SH-SY5Y (cell line): Measurements from ENCODE around the gene CHKA.

Source experiments
- GATA2 ChIP-seq: IDR thresholded peaks from 2 replicates; pipeline ENCODE4 v1.6.1; 2011; ENCODE audit warnings: mild to moderate bottlenecking, low read depth, low read length
- GATA3 ChIP-seq: IDR thresholded peaks from 2 replicates; pipeline ENCODE4 v1.6.1; 2011; ENCODE audit warnings: low read depth, mild to moderate bottlenecking, low read length, moderate library complexity

CHKA gene

DNA sequence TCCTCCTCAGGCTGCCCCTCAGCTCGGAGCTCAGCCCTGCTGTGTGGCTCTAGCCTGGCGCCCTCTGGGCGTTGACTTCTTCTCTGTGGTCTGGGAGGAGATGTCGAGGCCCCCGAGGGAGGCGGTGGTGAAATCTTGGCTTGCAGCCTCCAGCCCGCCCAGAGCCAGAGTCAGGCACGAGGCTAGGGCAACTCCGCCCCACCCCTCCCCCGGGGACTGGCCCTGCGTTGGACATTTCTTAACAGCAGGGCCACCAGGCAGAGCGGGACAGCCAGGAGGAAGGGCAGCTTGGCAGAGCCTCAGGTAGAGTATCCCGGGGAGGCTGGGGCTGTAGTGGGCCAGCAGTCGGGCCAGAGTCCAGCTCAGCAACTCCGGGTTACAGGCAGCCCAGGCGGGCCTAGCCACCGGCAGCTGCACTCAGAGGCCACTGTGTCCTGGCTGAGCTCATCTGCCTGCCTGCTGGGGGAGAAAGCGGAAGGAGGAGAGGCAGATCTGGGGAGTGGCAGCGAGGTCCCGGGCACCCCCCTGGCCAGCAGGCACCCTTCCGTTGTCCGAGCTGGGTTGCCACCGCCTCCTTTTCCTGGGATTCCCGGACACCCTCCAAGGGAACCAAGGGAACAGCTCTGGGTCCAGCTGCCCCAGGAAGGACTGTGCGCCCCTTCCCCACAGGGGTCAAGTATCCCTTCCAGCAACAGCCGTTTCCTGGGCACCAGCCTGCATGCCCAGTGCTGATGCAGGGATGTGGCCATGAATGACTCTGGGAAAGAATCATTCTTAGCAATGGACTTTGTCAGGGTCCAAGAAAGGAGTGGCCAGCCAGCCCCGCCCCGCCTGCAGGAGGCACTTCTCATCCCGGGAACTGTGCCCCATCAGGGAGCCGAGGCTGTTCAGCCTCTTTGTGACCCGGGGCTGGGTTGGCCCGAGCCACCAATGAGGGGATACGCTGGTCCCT is 110.8 kb downstream of the CHKA start, which contains the start of gene ALDH3B1:
TSS of gene ALDH3B1 (plus strand) at position 238 of the 952 bp plus-strand sequence. CDS start 4,971 bp downstream, outside the sequence.
- TF ChIP-seq GATA3 (no peak), GATA2 (no peak)

DNA sequence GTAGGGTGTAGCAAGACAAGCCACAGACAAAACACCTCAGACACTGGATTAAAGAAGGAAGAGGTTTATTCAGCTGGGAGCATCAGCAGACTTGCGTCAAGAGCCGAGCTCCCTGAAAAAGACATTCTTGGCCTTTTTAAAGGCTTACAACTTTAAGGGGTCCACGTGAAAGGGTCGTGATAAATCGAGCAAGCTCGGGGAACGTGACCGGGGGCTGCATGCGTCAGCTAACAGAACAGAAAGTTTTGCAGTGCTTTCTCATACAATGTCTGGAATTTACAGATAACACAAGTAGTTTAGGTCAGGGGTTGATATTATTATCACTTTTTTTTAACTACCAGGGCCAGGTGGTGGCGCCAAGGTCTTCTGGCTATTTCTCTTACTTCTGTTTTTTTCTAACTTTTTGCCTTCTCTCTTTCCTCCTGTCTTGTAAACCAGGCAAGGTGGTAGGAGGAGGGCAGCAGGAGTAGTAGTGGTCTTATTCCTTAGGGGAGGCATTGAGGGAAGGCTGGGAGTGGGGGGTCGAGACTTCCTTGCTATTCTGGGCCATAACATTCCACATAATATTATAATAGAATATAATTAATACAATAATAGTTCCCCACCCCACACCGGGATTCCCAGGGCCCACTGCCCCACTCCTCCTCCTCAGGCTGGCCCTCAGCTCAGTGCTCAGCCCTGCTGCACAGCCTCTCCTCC is 111.6 kb downstream of the CHKA start:
- TF ChIP-seq GATA3 (no peak), GATA2 (no peak)

DNA sequence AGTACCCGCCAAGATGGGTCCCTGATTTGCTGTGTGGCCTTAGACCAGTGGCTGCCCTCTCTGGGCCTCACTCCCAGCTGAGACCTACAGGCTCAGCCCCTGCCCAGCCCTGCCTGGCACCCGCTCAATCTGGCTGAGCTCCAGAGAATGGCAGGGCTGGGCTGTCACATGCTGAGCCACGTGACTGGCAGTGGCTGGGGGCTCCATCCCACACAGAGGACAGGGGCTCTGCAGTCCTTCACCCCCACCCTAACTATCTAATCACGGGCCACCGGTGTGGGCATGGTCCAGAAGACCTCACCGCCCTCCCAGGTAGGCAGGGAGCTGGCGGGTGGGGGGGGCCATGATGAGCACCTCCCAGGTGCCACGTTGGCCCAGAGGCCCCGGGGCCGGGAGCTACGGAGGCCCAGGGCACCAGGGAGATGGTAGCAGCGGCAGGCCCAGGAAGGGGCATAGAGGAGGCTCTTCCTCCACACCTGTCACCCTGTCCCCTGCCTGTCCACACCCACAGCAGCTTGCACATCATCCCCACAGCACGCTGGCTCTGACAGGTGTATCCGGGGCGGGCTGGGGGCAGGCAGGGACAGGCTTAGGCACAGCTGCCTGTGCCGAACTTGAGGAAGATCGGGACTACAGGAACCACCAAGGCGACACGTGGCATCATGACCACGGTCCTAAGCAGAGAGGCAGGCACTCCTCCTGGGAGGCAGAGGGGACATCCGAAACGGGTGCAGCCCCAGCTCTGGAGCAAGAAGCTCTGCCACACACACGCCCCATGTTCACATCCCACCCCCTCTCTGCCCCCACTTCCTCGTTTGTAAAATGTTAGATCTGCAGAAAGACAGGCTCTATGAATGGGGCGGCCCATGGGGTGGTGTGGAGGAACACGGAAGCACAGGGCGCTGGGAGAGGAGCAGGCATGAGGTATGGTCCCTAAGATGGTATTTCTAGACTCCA is 112.5 kb downstream of the CHKA start:
- TF ChIP-seq GATA3 (no peak), GATA2 (no peak)

DNA sequence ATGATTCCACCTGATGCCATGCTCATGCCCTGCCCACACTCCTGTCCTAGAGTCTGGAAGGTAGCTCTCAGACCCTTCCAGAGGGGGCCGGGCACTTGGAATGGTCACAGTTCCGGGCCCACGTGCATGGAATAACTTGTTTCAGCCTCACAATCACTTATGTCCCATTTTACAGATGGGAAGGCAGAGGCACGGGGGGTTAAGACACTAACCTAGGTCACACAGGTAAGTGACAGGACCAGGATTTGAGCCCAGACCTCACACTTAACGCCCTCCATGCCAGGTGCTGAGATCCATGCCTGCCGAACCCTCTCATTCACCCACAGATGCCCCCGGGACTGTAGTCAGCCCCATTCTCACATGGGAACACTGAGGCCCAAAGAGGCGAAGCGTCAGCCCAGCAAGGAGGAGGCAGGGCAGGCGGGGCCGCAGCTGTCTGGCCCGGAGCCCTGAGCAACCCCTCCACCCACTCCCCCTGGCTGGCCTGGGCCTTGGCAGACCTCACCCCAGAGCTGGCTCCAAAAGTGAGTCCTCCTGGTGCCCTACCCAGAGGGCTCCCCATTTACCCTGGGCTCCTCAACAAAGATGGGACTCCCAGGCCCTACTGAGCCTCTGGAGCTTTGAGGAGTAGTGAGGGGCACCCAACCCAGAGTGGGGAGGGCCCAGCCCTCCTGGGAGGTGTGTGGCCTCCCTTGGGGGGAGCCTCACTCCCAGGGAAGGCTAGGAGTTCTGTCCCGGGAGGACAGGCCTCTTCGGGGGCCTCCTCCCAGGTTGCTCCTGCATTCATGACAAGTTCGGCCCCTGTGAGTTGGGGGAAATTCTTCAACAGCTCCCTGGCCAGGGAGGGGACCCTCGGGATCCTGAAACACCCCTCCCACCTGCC is 113.4 kb downstream of the CHKA start:
- TF ChIP-seq GATA2 (no peak), GATA3 (no peak)

DNA sequence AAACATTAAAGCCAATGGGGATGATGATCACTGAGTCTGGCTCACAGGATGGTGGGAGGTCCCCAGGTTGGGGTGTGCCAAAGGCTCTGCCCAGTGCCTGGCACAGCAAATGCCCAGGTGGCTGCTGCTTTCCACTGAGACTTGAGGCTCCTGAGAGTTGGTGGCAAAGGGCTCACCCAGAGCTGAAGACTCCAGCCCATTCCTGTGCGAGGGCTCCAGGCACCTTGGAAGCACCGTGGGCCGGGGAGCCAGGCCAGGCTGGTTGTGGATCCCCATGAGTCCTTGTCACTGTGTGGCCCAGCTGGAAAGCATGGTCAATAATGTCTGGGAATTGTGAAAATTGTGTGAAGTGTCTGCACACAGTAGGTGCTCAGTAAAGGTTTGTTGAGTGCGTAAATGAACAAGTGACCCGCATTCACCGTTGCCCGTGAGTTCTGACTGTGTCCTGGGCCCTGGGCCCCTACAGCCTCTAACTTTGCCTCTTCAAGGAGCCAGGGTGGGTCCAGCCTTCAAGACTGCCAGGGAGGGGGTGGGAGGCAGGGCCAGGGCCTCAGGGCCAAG is 114.5 kb downstream of the CHKA start:
- TF ChIP-seq GATA3 (no peak), GATA2 (no peak)

DNA sequence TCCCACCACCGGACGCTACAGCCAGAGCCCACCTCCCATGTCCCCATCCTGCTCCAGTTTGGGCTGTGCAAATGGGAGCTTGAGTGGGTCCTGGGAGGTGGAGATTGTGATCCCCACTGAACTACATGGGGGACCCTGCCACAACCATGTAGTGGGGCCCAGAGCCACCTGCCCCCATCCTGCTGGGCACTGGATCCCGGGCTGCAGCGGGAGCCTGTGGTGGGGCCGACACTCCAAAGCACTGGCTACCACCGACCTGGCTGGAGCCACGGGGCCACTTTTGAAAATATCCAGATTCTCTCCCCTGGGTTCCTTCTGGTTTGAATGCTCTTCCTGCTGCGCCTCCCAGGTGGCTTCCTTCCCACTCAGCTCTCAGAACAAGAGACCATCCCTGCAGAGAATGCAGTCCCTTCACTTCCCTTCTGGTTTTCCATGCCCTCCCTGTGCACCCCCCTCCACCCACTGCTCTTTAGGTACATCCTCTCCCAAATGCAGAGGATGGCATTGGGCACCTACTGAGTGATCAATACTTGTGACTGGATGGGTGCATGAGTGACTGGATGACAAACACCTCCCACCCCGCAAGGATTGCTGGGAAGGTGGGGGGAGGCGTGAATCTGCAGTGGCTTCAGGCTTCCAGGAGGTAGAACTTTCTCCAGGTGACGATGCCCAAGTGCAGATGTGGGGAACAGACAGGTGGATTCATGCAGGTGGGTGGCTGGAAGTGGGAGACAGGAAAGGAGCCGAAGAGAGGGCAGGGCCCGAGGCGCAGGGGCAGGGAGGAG is 116.4 kb downstream of the CHKA start:
- TF ChIP-seq GATA2 (no peak), GATA3 (no peak)

DNA sequence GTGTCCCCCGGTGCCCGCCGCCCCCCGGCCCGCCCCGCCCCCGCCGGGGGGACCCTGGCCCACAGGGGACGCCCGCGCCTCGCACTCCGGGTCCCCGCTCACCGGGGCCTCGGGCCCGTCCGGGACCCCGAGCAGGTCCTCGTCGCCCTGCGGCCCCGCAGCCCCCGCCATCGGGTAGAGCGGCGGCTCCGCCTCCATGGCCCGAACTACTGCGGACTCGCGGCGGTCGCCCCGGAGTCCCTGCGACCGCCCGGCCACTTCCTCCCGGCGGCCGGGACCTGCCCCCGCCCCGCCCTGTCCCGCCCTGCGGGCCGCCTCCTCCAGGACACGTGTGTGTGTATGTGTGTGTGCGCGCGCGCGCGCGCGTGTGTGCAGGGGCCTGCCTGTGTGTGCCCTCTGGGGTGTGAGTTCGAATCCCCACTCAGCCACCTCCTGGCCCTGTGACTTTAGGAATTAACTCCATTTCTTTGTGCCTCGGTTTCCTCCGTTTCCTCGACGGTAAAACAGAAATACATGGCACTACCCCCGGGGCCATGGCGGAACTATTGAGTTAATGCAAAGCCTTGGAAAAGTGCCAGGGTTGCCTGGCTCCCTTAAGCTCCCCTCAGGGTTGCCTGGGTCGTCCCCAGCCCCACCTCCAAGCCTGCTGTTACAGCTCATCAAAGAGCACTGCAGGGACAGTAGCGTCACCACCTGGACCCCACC is 117.2 kb downstream of the CHKA start, which contains the start of gene UNC93B1:
TSS of gene UNC93B1 (minus strand) at position 252 of the 705 bp plus-strand sequence. CDS start at position 198, 54 bp downstream.
- TF ChIP-seq GATA2 (no peak), GATA3 (no peak)

DNA sequence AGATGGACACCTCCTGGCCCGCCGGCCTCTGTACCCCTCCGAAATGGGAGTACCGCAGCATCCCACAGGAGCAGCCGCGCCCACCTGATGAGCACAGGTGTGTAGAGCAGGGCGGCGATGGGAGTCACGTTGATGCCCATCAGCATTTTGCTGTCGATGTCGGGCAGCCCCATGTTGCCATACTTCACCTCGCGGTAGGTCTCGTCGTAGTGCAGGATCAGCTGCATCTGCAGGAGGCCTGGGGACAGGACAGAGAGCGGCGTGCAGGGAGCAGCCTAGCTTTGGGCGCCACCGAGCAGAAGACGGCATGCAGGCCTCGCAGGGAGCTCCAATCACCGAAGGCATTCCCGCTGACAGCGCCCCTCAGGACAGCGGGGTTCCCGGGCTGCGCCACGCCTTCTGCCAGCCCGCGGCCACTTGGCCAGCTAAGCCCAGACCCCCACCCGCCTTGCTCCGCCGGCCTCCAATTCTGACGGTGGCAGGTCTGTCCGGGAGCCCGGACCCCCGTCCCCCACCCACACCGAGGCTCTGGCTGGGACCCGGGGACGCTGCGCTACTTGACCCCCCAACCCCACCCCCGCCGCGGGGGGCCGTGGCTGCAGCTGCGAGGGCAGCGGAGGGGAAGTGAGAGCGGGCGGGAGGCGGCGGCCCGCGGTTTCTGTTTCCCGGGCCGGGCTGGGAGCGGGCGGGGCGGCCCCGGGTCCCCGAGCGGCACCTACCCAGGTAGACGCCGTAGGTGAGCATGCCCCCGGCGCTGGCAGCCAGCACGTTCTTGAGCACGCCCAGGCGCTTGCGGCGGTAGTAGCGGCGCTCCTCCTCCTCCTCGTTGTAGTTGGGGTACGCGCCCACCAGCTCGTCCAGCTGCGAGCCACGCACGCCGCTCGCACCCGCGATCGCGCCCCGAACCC is 118.0 kb downstream of the CHKA start:
- no peak for TF ChIP-seq GATA2
- TF ChIP-seq GATA3, result no peak
